SU-DHL-6 (cell line): ENCODE data around the gene SLC25A1.

Experiments used
- H2AFZ ChIP-seq: fragments of 200-600 bp; sonication (generic); 2 replicates; pipeline ENCODE4 v1.6.1; 2014; ENCODE audit warnings: low read depth, mild to moderate bottlenecking, moderate library complexity, mixed read lengths, antibody characterized with exemption, low read length; ENCODE audit not compliant: severe bottlenecking
- H3F3A ChIP-seq: fragments of 200-600 bp; shearing (Covaris generic); 2 replicates; pipeline ENCODE4 v1.6.0; 2016; ENCODE audit warnings: antibody characterized with exemption, mild to moderate bottlenecking; ENCODE audit not compliant: insufficient read depth
- H3K27ac ChIP-seq: fragments of 200-600 bp; sonication (generic); 2 replicates; pipeline ENCODE4 v1.5.1; 2016; ENCODE audit warnings: low read depth, mild to moderate bottlenecking, low read length, moderate library complexity, mixed read lengths
- H3K27me3 ChIP-seq: fragments of 200-600 bp; sonication (generic), shearing (Covaris generic); 2 replicates; pipeline ENCODE4 v1.6.0; 2014; ENCODE audit warnings: mild to moderate bottlenecking, low read length
- H3K36me3 ChIP-seq: fragments of 200-600 bp; sonication (generic); 2 replicates; pipeline ENCODE4 v1.6.1; 2014; ENCODE audit warnings: mild to moderate bottlenecking, low read length, mixed read lengths
- H3K4me2 ChIP-seq: fragments of 300-600, 200-600 bp; shearing (Covaris generic), sonication (generic); 2 replicates; pipeline ENCODE4 v1.6.0; 2014; ENCODE audit warnings: low read length, low read depth, mild to moderate bottlenecking; ENCODE audit not compliant: poor library complexity, severe bottlenecking
- H3K4me3 ChIP-seq: fragments of 200-600 bp; sonication (generic); 2 replicates; pipeline ENCODE4 v1.5.1; 2014; ENCODE audit warnings: antibody characterized with exemption, low read length, mild to moderate bottlenecking, mixed read lengths; ENCODE audit not compliant: insufficient read depth, poor library complexity, severe bottlenecking
- H3K79me2 ChIP-seq: fragments of 200-600 bp; sonication (generic); 2 replicates; pipeline ENCODE4 v1.6.1; 2014; ENCODE audit warnings: mild to moderate bottlenecking, low read length, moderate library complexity; ENCODE audit not compliant: insufficient read depth
- H3K9ac ChIP-seq: fragments of 200-600 bp; sonication (generic); 2 replicates; pipeline ENCODE4 v1.7.0; 2014; ENCODE audit warnings: mild to moderate bottlenecking, low read length
- H3K9me2 ChIP-seq: fragments of 200-600 bp; sonication (generic); replicated peaks from 2 replicates; pipeline ENCODE4 v1.6.1; 2014; ENCODE audit warnings: low read length; ENCODE audit not compliant: insufficient read depth
- H3K9me3 ChIP-seq: fragments of 200-600 bp; sonication (generic); 2 replicates; pipeline ENCODE4 v1.6.1; 2014; ENCODE audit warnings: low read length, mixed read lengths; ENCODE audit not compliant: insufficient read depth
- H4K20me1 ChIP-seq: fragments of 200-600 bp; sonication (generic); 2 replicates; pipeline ENCODE4 v1.6.1; 2014; ENCODE audit warnings: low read depth, mild to moderate bottlenecking, antibody characterized with exemption, low read length, moderate library complexity, mixed read lengths
- CTCF ChIP-seq: fragments of 200-600 bp; sonication (generic); IDR thresholded peaks from one replicate; pipeline ENCODE4 v1.5.1; 2017; ENCODE audit warnings: antibody characterized with exemption, mild to moderate bottlenecking, low read length, moderate library complexity; ENCODE audit not compliant: insufficient read depth, poor library complexity, severe bottlenecking
- EZH2phosphoT487 ChIP-seq: fragments of 200-600 bp; sonication (generic), shearing (Covaris generic); conservative IDR thresholded peaks from 2 replicates; pipeline ENCODE4 v1.6.1; 2018; ENCODE audit warnings: mild to moderate bottlenecking, antibody characterized with exemption, low read length, moderate library complexity, mixed read lengths

SLC25A1 gene

DNA sequence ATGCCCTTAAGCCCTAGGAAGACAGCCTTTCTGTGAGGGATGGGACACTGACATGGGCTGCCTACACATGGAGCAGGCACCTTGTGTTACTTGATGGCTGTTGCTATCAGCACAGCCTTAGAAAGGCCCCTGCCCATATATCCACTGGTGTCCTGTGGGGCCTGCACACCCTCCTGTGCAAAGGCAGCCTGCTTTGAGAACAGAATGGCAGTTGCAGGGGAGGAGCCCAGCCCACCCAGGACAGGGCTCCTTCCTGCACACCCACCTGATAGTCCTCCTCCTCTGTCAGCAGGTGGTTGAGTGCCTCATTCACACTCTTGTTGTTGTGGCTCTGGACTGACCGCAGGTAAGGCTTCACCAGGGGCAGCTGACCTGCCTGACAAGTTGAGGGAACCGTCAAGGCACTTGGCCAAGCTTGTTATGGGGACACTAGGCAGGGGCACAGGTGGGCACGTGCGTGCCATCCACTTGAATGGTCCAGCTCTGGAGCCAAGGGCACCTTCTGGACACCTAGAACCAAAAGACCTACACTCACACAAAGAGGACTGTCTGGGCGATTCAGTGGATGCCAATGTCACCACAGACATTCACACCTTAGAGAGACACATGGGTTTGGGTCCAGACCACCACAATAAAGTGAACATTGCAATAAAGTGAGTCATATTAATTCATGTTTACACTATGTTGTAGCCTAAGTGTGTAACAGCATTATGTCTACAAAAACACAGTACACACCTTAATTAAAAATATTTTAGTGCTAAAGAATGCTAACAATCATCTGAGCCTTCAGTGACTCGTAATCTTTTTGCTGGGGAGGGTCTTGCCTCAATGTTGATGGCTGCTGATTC, 9.4 kb upstream of the SLC25A1 start:
- TF ChIP-seq EZH2phosphoT487, result no peak
- TF ChIP-seq CTCF, result no peak
- H3K4me3 ChIP-seq, result no peak overlapping the region
- no peak overlapping the region for H3K27ac ChIP-seq
- H3K79me2 ChIP-seq, result no peaks in the 10 kb centered on the region
- H3K4me2 ChIP-seq, result no peak overlapping the region
- H3K9me3 ChIP-seq, result no peaks in the 10 kb centered on the region
- H4K20me1 ChIP-seq, result no peaks in the 10 kb centered on the region
- no peaks in the 10 kb centered on the region for H3F3A ChIP-seq
- no peak overlapping the region for H3K9ac ChIP-seq
- no peak overlapping the region for H2AFZ ChIP-seq
- no peaks in the 10 kb centered on the region for H3K36me3 ChIP-seq
- no peaks in the 10 kb centered on the region for H3K9me2 ChIP-seq
- no peaks in the 10 kb centered on the region for H3K27me3 ChIP-seq

GRCh38 chr22:19184276-19184997, 5.9 kb upstream of the SLC25A1 start:
- no peak overlapping the region for H3K27ac ChIP-seq
- H3K9ac ChIP-seq, result no peak overlapping the region
- no peaks in the 10 kb centered on the region for H3K9me2 ChIP-seq
- H3K9me3 ChIP-seq, result no peaks in the 10 kb centered on the region
- H3K27me3 ChIP-seq, result no peaks in the 10 kb centered on the region
- no peak overlapping the region for H3K4me2 ChIP-seq
- H4K20me1 ChIP-seq, result no peaks in the 10 kb centered on the region
- no peaks in the 10 kb centered on the region for H3K79me2 ChIP-seq
- H2AFZ ChIP-seq, result no peak overlapping the region
- H3K4me3 ChIP-seq, result no peak overlapping the region
- TF ChIP-seq CTCF, result no peak
- no peak for TF ChIP-seq EZH2phosphoT487
- no peaks in the 10 kb centered on the region for H3F3A ChIP-seq
- H3K36me3 ChIP-seq, result no peaks in the 10 kb centered on the region

DNA sequence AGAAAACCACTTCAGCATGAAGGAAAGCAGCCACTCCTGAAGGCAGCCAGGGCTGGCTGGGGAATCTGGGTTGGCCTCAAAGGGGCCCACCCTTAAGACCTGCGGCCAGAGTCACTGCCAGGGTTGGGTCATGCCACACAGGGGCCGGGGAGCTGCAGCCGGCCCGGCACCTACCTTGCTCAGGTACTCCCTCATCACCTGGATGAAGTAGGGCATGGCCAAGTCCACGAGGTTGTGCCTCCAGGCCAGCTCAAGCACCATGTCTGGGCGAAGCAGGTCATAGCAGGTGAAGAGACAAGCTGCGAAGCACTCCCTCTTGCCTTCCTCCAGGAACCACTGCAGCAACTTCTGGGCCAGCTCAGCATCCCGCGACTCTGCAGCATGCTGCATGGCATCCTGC, 4.7 kb upstream of the SLC25A1 start:
- no peak overlapping the region for H3K4me2 ChIP-seq
- H3K9me2 ChIP-seq, result no peaks in the 10 kb centered on the region

More for the DNA sequence above, 4.7 kb upstream of the SLC25A1 start:
- Histone ChIP-seq H4K20me1 (no peaks in the 10 kb centered on the region), H3K27ac (no peak overlapping the region), H3K36me3 (no peaks in the 10 kb centered on the region), H3K4me3 (no peak overlapping the region), H3K27me3 (no peaks in the 10 kb centered on the region), H3F3A (no peaks in the 10 kb centered on the region), H3K9ac (no peak overlapping the region), H3K9me3 (no peaks in the 10 kb centered on the region), H3K79me2 (no peaks in the 10 kb centered on the region), H2AFZ (no peak overlapping the region)
- no peak for TF ChIP-seq CTCF
- TF ChIP-seq EZH2phosphoT487, result no peak
